Suprapubic skin (tissue), 4 donors: Measurements from ENCODE around the gene HSPB8. TPM values are rescaled to one million over a fixed set of nuclear protein-coding genes. Genes with fewer than 3 reads are reported as not detected.

Experiments used
- DNase-seq, 2 donors: peaks; one replicate each; pipeline ENCODE4 v3.0.0-alpha.2; 2019; ENCODE audit warnings: low spot score in 2 of 2
- H3K27ac ChIP-seq: fragments of 200-600 bp; sonication (generic); one replicate; pipeline ENCODE4 v1.5.1; 2019
- H3K27me3 ChIP-seq: fragments of 200-600 bp; sonication (generic); one replicate; pipeline ENCODE4 v1.5.1; 2019
- H3K36me3 ChIP-seq: fragments of 200-600 bp; sonication (generic); one replicate; pipeline ENCODE4 v1.5.1; 2019
- H3K4me1 ChIP-seq: fragments of 200-600 bp; sonication (generic); one replicate; pipeline ENCODE4 v1.5.1; 2019
- H3K4me3 ChIP-seq: fragments of 200-600 bp; sonication (generic); one replicate; pipeline ENCODE4 v1.5.1; 2019; ENCODE audit warnings: mild to moderate bottlenecking
- H3K9me3 ChIP-seq: fragments of 200-600 bp; sonication (generic); one replicate; pipeline ENCODE4 v1.5.1; 2019
- CTCF ChIP-seq, 2 donors: fragments of 200-600 bp in 1 of 2; fragments of 450-650 bp in 1 of 2; sonication (generic) in 1 of 2; IDR thresholded peaks; one replicate each; pipeline ENCODE4 v1.5.1; 2016 to 2019; ENCODE audit warnings: antibody characterized with exemption in 2 of 2, mild to moderate bottlenecking in 1 of 2, moderate library complexity in 1 of 2
- EP300 ChIP-seq: sonication (generic); formaldehyde crosslinking; IDR thresholded peaks from one replicate; pipeline ENCODE4 v1.6.1; 2017; ENCODE audit warnings: antibody characterized with exemption
- POLR2A ChIP-seq, 2 donors: fragments of 450-650 bp; IDR thresholded peaks; one replicate each; pipeline ENCODE4 v1.6.1; 2017; ENCODE audit warnings: antibody characterized with exemption in 2 of 2, mild to moderate bottlenecking in 2 of 2, moderate library complexity in 2 of 2
- POLR2AphosphoS5 ChIP-seq, 3 donors: sonication (generic); formaldehyde crosslinking; IDR thresholded peaks; one replicate each; pipeline ENCODE4 v1.6.1; 2017; ENCODE audit warnings: antibody characterized with exemption in 3 of 3
- WGBS: methylation state at CpG from one replicate; pipeline ENCODE4 v1.1.5; 2018; 5-methylcytosine and 5-hydroxymethylcytosine counted together
- total RNA-seq, 4 donors: library from RNA; depleted of rRNA; stranded (reverse); fragments of >200 nt; gene quantifications; one replicate each; pipeline ENCODE4 v1.1.0, GENCODE V29; 2016

Gene HSPB8
- total RNA-seq, 4 donors from 2014 or later = 28.1 to 126 (median 73.1) TPM

- no peak overlapping the region for H3K4me3 ChIP-seq
- 81% methylated on average over 4 of the region's 4 CpGs for WGBS
- no peak for TF ChIP-seq POLR2A (IDR thresholded peaks at IDR 0.05)
- TF ChIP-seq EP300 = no peak
- TF ChIP-seq CTCF (IDR thresholded peaks at IDR 0.05) = no peak
- no peak for TF ChIP-seq POLR2AphosphoS5 (IDR thresholded peaks at IDR 0.05)
- no peak overlapping the region for H3K27ac ChIP-seq
- DNase-seq = no peak
- H3K27me3 ChIP-seq = peaks cover 3% of the 10 kb centered on the region
- H3K4me1 ChIP-seq = no peaks in the 10 kb centered on the region
- no peaks in the 10 kb centered on the region for H3K36me3 ChIP-seq
- no peaks in the 10 kb centered on the region for H3K9me3 ChIP-seq
These were observed 53.0 kb downstream of the HSPB8 start for GRCh38 chr12:119231774-119232173.

GRCh38 chr12:119235197-119235751, 56.5 kb downstream of the HSPB8 start:
- 63% methylated on average over 9 of the region's 9 CpGs for WGBS
- TF ChIP-seq POLR2AphosphoS5 (IDR thresholded peaks at IDR 0.05) (no peak), EP300 (no peak), CTCF (IDR thresholded peaks at IDR 0.05) (no peak), POLR2A (IDR thresholded peaks at IDR 0.05) (no peak)

GRCh38 chr12:119236372-119236771, 57.6 kb downstream of the HSPB8 start:
- Histone ChIP-seq H3K27me3 (peaks cover 1% of the 10 kb centered on the region), H3K9me3 (no peaks in the 10 kb centered on the region), H3K36me3 (no peaks in the 10 kb centered on the region), H3K4me1 (no peaks in the 10 kb centered on the region), H3K27ac (no peak overlapping the region), H3K4me3 (no peak overlapping the region)
- no peak for DNase-seq
- no peak for TF ChIP-seq POLR2A (IDR thresholded peaks at IDR 0.05)
- no peak for TF ChIP-seq EP300
- no peak for TF ChIP-seq POLR2AphosphoS5 (IDR thresholded peaks at IDR 0.05)
- TF ChIP-seq CTCF (IDR thresholded peaks at IDR 0.05) = no peak

More at GRCh38 chr12:119235197-119235751, 56.5 kb downstream of the HSPB8 start:
- H3K36me3 ChIP-seq = no peaks in the 10 kb centered on the region
- no peaks in the 10 kb centered on the region for H3K4me1 ChIP-seq
- H3K4me3 ChIP-seq = no peak overlapping the region
- no peaks in the 10 kb centered on the region for H3K9me3 ChIP-seq
- DNase-seq = no peak
- H3K27ac ChIP-seq = no peak overlapping the region
- peaks cover 3% of the 10 kb centered on the region for H3K27me3 ChIP-seq

- H3K4me1 ChIP-seq = no peaks in the 10 kb centered on the region
- TF ChIP-seq EP300 (no peak), CTCF (IDR thresholded peaks at IDR 0.05) (no peak), POLR2A (IDR thresholded peaks at IDR 0.05) (no peak), POLR2AphosphoS5 (IDR thresholded peaks at IDR 0.05) (no peak)
- H3K4me3 ChIP-seq = no peak overlapping the region
- 67% methylated on average over 3 of the region's 3 CpGs for whole genome bisulfite sequencing
- H3K27me3 ChIP-seq = no peaks in the 10 kb centered on the region
- no peaks in the 10 kb centered on the region for H3K36me3 ChIP-seq
- DNase-seq = no peak
- H3K27ac ChIP-seq = no peak overlapping the region
- H3K9me3 ChIP-seq = no peaks in the 10 kb centered on the region
These were observed 60.3 kb downstream of the HSPB8 start for GRCh38 chr12:119239040-119239439.

- Histone ChIP-seq H3K4me1 (no peaks in the 10 kb centered on the region), H3K4me3 (no peak overlapping the region), H3K27ac (no peak overlapping the region), H3K36me3 (no peaks in the 10 kb centered on the region), H3K27me3 (no peaks in the 10 kb centered on the region), H3K9me3 (no peaks in the 10 kb centered on the region)
- TF ChIP-seq POLR2A (IDR thresholded peaks at IDR 0.05) = no peak
- WGBS = 76% methylated on average over 5 of the region's 5 CpGs
- DNase-seq = no peak
These were observed 62.3 kb downstream of the HSPB8 start for GRCh38 chr12:119241049-119241448.

- Histone ChIP-seq H3K36me3 (no peaks in the 10 kb centered on the region), H3K27me3 (no peaks in the 10 kb centered on the region), H3K27ac (no peak overlapping the region), H3K4me3 (no peak overlapping the region), H3K4me1 (no peaks in the 10 kb centered on the region), H3K9me3 (no peaks in the 10 kb centered on the region)
- no peak for TF ChIP-seq POLR2A (IDR thresholded peaks at IDR 0.05)
- no peak for TF ChIP-seq EP300
- TF ChIP-seq POLR2AphosphoS5 (IDR thresholded peaks at IDR 0.05) = no peak
- TF ChIP-seq CTCF (IDR thresholded peaks at IDR 0.05) = no peak
- DNase-seq = no peak
- 69% methylated on average over 9 of the region's 9 CpGs for WGBS
These were observed 62.9 kb downstream of the HSPB8 start for GRCh38 chr12:119241580-119242169.
